ENCODE measurements around the gene PRKCB.

DNA sequence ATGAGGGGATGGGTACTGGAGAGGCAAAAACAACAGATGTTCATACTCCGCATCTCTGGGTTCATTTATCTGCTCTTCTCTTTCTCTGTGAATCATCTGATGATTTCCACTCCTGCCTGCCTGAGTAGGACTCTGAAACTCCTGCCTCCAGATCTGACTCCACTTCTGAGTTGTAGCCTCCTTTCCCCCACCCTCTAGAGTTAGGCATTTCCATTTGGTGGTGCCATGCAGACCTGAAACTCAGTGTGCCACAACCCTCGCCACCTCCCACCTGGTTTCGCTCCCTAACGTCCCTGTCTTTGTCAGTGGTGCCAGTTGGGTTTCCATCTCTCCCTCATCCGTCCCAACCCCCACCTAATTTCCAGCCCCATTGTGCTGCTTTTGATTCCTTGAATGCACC, 126.2 kb downstream of the PRKCB start:
- no peak for TF ChIP-seq SIN3A (IDR thresholded peaks at IDR 0.05; ENCODE audit: borderline replicate concordance, insufficient read depth, low read length)
- TF ChIP-seq TAF1 (IDR thresholded peaks at IDR 0.05; ENCODE audit: borderline replicate concordance, insufficient read depth, low read length): no peak
- TF ChIP-seq POLR2AphosphoS5 (IDR thresholded peaks at IDR 0.05; ENCODE audit: low read depth, low read length): no peak

Data from PFSK-1 (cell line).